Midbrain (tissue), 1 donor: ENCODE results near the gene TNIP2.
"Not testable (repeated sequence)": the region's sequence is repeated elsewhere in the genome, so short reads cannot be mapped to it uniquely, and the experiment has no call there.

Experiments used
- DNase-seq: peaks from one replicate; lab custom pipeline; 2025; lab: John Stamatoyannopoulos, UW

TNIP2 gene

GRCh38 chr4:2768124-2768523, 12.0 kb upstream of the TNIP2 start:
- no peak for DNase-seq

GRCh38 chr4:2767705-2768074, 11.6 kb upstream of the TNIP2 start:
- DNase-seq = no peak

GRCh38 chr4:2767046-2767704, 11.0 kb upstream of the TNIP2 start:
- no peak for DNase-seq

GRCh38 chr4:2765832-2766526, 9.8 kb upstream of the TNIP2 start:
- no peak for DNase-seq

- no peak for DNase-seq
Observed at GRCh38 chr4:2763511-2763967, 7.4 kb upstream of the TNIP2 start.

GRCh38 chr4:2762486-2763370, 6.6 kb upstream of the TNIP2 start:
- DNase-seq = not testable (repeated sequence)

- DNase-seq = no peak
Observed at GRCh38 chr4:2762048-2762447, 5.9 kb upstream of the TNIP2 start.

GRCh38 chr4:2761035-2761923, 5.1 kb upstream of the TNIP2 start:
- no peak for DNase-seq

GRCh38 chr4:2757426-2757825, 1.3 kb upstream of the TNIP2 start:
- DNase-seq = no peak

GRCh38 chr4:2756691-2757350, 685 bp upstream of the TNIP2 start:
- no peak for DNase-seq

GRCh38 chr4:2754848-2755819, 1.0 kb downstream of the TNIP2 start:
- no peak for DNase-seq

GRCh38 chr4:2753436-2753835, 2.7 kb downstream of the TNIP2 start:
- DNase-seq = no peak

GRCh38 chr4:2750719-2751605, 5.2 kb downstream of the TNIP2 start:
- DNase-seq = no peak

GRCh38 chr4:2746891-2747695, 9.0 kb downstream of the TNIP2 start:
- no peak for DNase-seq

GRCh38 chr4:2745981-2746806, 9.9 kb downstream of the TNIP2 start:
- DNase-seq = no peak

GRCh38 chr4:2745516-2745915, 10.6 kb downstream of the TNIP2 start:
- DNase-seq = no peak

- no peak for DNase-seq
Observed at GRCh38 chr4:2744576-2745270, 11.4 kb downstream of the TNIP2 start.
